Gastroesophageal sphincter (tissue), 4 donors: ENCODE data around the gene SLC49A3. TPM values are rescaled to one million over a fixed set of nuclear protein-coding genes. Genes with fewer than 3 reads are reported as not detected.

ENCODE experiments used
- ATAC-seq: fragments of 150-250 bp; one replicate; pipeline ENCODE4 v1.9.1; 2016; ENCODE audit warnings: mild to moderate bottlenecking, moderate library complexity
- H3K27ac ChIP-seq, 4 donors: fragments of 200-600 bp; sonication (generic) in 3 of 4; 1 replicate in 3 of 4; 2 replicates in 1 of 4; pipeline ENCODE4 v1.5.1; 2016 to 2019
- H3K27me3 ChIP-seq: fragments of 200-600 bp; sonication (generic); one replicate; pipeline ENCODE4 v1.5.1; 2019
- H3K36me3 ChIP-seq, 2 donors: fragments of 200-600 bp; sonication (generic); one replicate each; pipeline ENCODE4 v1.5.1; 2019; ENCODE audit warnings: control low read depth in 1 of 2
- H3K4me1 ChIP-seq, 3 donors: fragments of 200-600 bp; sonication (generic); 1 replicate in 2 of 3; 2 replicates in 1 of 3; pipeline ENCODE4 v1.5.1; 2016 to 2019; ENCODE audit warnings: control low read depth in 2 of 3
- H3K4me3 ChIP-seq, 2 donors: fragments of 200-600 bp; sonication (generic); one replicate each; pipeline ENCODE4 v1.5.1; 2019; ENCODE audit warnings: mild to moderate bottlenecking in 1 of 2, moderate library complexity in 1 of 2
- H3K9me3 ChIP-seq, 3 donors: fragments of 200-600 bp; sonication (generic); one replicate each; pipeline ENCODE4 v1.5.1; 2017 to 2019; ENCODE audit warnings: control low read depth in 2 of 3
- EP300 ChIP-seq: sonication (generic); formaldehyde crosslinking; IDR thresholded peaks from one replicate; pipeline ENCODE4 v1.6.1; 2017; ENCODE audit warnings: antibody characterized with exemption, mild to moderate bottlenecking
- POLR2A ChIP-seq, 2 donors: fragments of 450-650 bp; IDR thresholded peaks; one replicate each; pipeline ENCODE4 v1.6.1; 2017; ENCODE audit warnings: antibody characterized with exemption in 2 of 2, mild to moderate bottlenecking in 2 of 2, moderate library complexity in 1 of 2
- POLR2AphosphoS5 ChIP-seq: sonication (generic); formaldehyde crosslinking; IDR thresholded peaks from one replicate; pipeline ENCODE4 v1.6.1; 2017; ENCODE audit warnings: antibody characterized with exemption
- WGBS, 2 donors: methylation state at CpG; one replicate each; pipeline ENCODE4 v1.1.5; 2018; ENCODE audit warnings: low coverage in 1 of 2; 5-methylcytosine and 5-hydroxymethylcytosine counted together
- total RNA-seq, 4 donors: library from RNA; depleted of rRNA; stranded (reverse); fragments of >200 nt; gene quantifications; one replicate each; pipeline ENCODE4 v1.1.0, GENCODE V29; 2016
- TF ChIP-seq, protein P1 (sequence below), 4 experiments: fragments of 200-600 bp in 2 of 4; fragments of 450-650 bp in 2 of 4; sonication (generic) in 1 of 4; IDR thresholded peaks; one replicate each; pipeline ENCODE4 v1.5.1; 2017 to 2019; ENCODE audit warnings: antibody characterized with exemption in 4 of 4, mild to moderate bottlenecking in 2 of 4, moderate library complexity in 2 of 4

The SLC49A3 gene
- total RNA-seq, 4 donors from 2014 or later: 5.2 to 8.7 (median 7.8) TPM

DNA sequence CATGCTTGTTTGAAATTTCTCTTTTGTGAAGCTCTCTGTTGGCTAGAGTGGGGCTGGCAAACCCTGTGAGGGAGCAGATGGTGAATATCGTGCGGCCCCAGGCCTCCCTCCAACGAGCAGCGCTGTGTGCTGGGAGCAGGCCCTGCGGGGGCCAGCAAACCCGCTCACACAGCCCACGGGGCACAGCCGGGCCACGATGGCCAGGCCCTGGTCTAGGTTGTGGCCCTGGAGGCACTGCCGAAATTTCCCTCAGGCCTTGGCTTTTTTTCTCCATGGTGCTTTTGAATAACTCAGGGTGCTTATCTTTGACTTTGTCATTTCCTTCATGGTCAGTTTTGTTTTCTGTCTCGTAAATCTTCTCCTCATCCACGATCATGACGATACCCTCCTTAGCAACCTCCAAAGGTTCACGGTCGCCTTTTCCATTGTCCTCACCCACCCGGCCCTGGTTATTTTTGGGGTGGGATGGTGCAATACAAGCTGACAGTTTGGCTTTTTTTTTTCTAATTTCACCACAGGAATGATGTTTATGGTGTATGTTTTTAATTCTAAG lies 37.4 kb upstream of the SLC49A3 start:
- Histone ChIP-seq H3K4me3 (no peak overlapping the region), H3K27ac (peak overlapping the region in 2 of 4 donors; percentile 49 to 59)
- ATAC-seq: no peak

DNA sequence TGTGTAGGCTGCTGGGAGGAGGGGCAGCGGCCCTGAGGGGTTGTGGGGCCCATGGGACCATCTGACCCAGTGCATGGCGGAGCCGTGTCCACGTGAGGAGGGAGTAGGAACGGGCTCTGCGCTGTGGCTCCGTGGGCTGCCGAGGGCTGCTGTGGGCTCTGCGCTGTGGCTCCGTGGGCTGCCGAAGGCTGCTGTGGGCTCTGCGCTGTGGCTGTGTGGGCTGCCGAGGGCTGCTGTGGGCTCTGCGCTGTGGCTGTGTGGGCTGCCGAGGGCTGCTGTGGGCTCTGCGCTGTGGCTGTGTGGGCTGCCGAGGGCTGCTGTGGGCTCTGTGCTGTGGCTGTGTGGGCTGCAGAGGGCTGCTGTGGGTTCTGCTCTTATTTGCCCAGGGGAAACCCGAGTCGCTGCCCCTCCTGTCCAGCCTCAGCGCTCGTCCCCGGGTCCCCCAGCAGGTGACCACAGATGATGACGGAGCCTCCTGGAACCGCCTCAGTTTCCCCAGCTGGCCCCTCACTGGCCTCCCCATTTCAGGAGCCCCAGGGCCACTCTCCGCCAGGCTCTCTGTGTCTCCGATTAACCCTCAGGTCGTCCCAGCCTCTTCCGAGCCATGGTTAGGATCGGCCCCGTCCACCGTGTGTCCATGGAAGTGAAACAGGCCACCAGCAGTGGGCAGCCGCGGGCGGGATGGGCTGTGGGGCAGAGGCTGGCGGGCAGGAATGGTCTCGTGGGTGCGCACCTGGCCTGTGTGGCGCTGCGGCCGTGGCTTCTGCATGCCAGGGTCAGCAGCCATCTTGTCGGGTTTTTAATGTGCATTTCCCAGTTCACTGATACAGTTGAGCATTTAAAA lies 36.7 kb upstream of the SLC49A3 start:
- Histone ChIP-seq H3K9me3 (no peaks in the 10 kb centered on the region), H3K36me3 (peaks cover 0 to 35% of the 10 kb centered on the region in 2 donors), H3K4me3 (no peak overlapping the region), H3K27me3 (no peaks in the 10 kb centered on the region), H3K27ac (peak overlapping the region in 2 of 4 donors; percentile 49 to 59), H3K4me1 (peaks cover 0 to 35% (median 0%) of the 10 kb centered on the region in 3 donors)
- no peak for ATAC-seq
- WGBS, 2 donors: no CpG with 5 or more reads among the region's 41 CpGs
- TF ChIP-seq POLR2AphosphoS5 (no peak), POLR2A (IDR thresholded peaks at IDR 0.05) (no peak), EP300 (no peak)
- TF ChIP-seq, protein P1, sequence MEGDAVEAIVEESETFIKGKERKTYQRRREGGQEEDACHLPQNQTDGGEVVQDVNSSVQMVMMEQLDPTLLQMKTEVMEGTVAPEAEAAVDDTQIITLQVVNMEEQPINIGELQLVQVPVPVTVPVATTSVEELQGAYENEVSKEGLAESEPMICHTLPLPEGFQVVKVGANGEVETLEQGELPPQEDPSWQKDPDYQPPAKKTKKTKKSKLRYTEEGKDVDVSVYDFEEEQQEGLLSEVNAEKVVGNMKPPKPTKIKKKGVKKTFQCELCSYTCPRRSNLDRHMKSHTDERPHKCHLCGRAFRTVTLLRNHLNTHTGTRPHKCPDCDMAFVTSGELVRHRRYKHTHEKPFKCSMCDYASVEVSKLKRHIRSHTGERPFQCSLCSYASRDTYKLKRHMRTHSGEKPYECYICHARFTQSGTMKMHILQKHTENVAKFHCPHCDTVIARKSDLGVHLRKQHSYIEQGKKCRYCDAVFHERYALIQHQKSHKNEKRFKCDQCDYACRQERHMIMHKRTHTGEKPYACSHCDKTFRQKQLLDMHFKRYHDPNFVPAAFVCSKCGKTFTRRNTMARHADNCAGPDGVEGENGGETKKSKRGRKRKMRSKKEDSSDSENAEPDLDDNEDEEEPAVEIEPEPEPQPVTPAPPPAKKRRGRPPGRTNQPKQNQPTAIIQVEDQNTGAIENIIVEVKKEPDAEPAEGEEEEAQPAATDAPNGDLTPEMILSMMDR (IDR thresholded peaks at IDR 0.05): no peak

More for the DNA sequence above, 37.4 kb upstream of the SLC49A3 start:
- TF ChIP-seq POLR2AphosphoS5 (no peak), EP300 (no peak)
- Histone ChIP-seq H3K4me1 (peaks cover 0 to 28% (median 0%) of the 10 kb centered on the region in 3 donors), H3K9me3 (no peaks in the 10 kb centered on the region), H3K36me3 (peaks cover 0 to 42% of the 10 kb centered on the region in 2 donors), H3K27me3 (no peaks in the 10 kb centered on the region)
- 58 to 65% methylated on average over 11 to 15 of the region's 16 CpGs for WGBS, 2 donors

DNA sequence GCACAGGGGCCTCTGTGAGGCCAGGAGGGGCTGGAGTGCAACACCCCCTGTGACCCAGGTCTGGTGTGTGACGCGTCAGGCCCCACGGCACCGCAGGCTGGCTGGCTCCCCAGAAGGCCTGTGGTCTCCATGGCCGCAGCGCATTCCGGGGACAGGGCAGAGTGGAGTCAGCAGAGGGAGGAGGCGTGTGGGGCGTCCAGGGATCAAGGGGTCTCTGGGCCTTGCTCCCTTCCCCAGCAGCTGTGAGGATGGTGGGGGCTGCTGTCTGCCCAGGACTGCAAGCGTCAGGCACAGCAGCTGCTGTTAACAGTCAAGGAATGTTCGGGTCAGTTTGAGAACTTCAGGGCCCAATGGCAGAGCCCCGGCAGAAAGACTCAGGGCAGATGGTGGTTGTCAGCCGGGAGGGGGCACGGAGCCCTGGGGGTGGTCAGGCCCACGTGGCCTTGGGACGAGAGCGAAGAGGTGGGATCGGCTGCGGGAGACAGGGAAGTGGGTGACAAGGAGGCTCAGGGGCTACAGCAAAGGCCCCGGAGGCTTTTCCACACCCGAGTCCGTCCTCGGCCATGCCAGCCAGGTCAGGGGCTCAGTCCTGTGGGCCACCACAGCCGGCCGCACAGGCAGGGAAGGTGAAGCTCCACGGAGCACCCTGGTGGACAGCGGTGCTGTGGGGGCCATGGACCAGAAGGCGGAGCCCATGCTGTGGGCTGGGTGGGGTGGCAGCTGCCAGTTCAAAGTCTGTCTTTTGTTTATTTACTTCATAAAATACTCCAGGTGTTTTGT lies 35.0 kb upstream of the SLC49A3 start:
- H3K4me3 ChIP-seq: no peak overlapping the region
- TF ChIP-seq POLR2A (IDR thresholded peaks at IDR 0.05) (no peak), POLR2AphosphoS5 (no peak), EP300 (no peak)
- TF ChIP-seq, protein P1 (IDR thresholded peaks at IDR 0.05): no peak
- H3K27ac ChIP-seq: no peak overlapping the region
- peaks cover 0 to 42% (median 0%) of the 10 kb centered on the region in 3 donors for H3K4me1 ChIP-seq
- H3K27me3 ChIP-seq: no peaks in the 10 kb centered on the region
- peaks cover 0 to 24% of the 10 kb centered on the region in 2 donors for H3K36me3 ChIP-seq
- ATAC-seq: no peak
- 87% methylated on average over 5 of the region's 28 CpGs; no CpG with 5 or more reads in 1 of the 2 donors for WGBS, 2 donors
- H3K9me3 ChIP-seq: no peaks in the 10 kb centered on the region

DNA sequence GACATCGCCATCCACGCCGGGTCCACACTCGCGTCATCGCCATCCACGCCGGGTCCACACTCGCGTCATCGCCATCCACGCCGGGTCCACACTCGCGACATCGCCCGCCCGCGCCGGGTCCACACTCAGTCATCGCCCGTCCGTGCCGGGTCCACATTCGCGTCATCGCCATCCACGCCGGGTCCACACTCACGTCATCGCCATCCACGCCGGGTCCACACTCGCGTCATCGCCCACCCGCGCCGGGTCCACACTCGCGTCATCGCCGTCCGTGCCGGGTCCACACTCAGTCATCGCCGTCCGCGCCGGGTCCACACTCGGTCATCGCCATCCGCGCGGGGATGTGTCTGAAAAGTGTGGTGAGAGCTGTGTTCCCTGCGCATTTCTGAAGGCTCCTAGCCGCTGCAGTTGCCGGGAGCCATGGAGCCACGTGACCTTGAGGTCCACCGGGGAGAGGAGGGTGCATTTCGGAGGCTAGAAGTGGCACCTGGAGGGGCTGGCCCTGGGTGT lies 34.0 kb upstream of the SLC49A3 start:
- H3K27me3 ChIP-seq: no peaks in the 10 kb centered on the region
- no peak overlapping the region for H3K27ac ChIP-seq
- ATAC-seq: no peak
- H3K36me3 ChIP-seq: peaks cover 0 to 24% of the 10 kb centered on the region in 2 donors
- 96% methylated on average over 34 of the region's 61 CpGs; no CpG with 5 or more reads in 1 of the 2 donors for WGBS, 2 donors
- no peaks in the 10 kb centered on the region for H3K9me3 ChIP-seq
- TF ChIP-seq, protein P1 (IDR thresholded peaks at IDR 0.05): no peak
- TF ChIP-seq POLR2AphosphoS5 (no peak), EP300 (no peak), POLR2A (IDR thresholded peaks at IDR 0.05) (no peak)
- no peak overlapping the region for H3K4me3 ChIP-seq
- H3K4me1 ChIP-seq: peaks cover 0 to 52% (median 0%) of the 10 kb centered on the region in 3 donors
